GF-D8 (cell line): ENCODE measurements around the gene ACR.

Experiments used
- DNase-seq: peaks from one replicate; lab custom pipeline; 2025; lab: John Stamatoyannopoulos, UW

Gene ACR

GRCh38 chr22:50737728-50738648 lies at the start of gene ACR:
Gene ACR, plus strand, starts transcription at chr22:50738204. Its CDS starts 32 bp downstream, at chr22:50738236.
- no peak for DNase-seq

GRCh38 chr22:50688448-50688847 lies 49.6 kb upstream of the ACR start:
- DNase-seq = no peak

GRCh38 chr22:50691521-50691920 lies 46.5 kb upstream of the ACR start:
- peak; percentile 18 for DNase-seq

GRCh38 chr22:50693462-50693861 lies 44.5 kb upstream of the ACR start:
- DNase-seq = no peak

- DNase-seq = no peak
These were observed 43.9 kb upstream of the ACR start for GRCh38 chr22:50694099-50694605.

- DNase-seq = no peak
These were observed 43.1 kb upstream of the ACR start for GRCh38 chr22:50694766-50695420.

GRCh38 chr22:50695421-50696250 lies 42.4 kb upstream of the ACR start:
- DNase-seq = no peak

- DNase-seq = no peak
These were observed 41.7 kb upstream of the ACR start for GRCh38 chr22:50696251-50696798.

GRCh38 chr22:50696799-50697561 lies 41.0 kb upstream of the ACR start:
- no peak for DNase-seq

GRCh38 chr22:50697667-50698506 lies 40.1 kb upstream of the ACR start:
- no peak for DNase-seq

- DNase-seq = no peak
These were observed 39.5 kb upstream of the ACR start for GRCh38 chr22:50698546-50698945.

- no peak for DNase-seq
These were observed 38.8 kb upstream of the ACR start for GRCh38 chr22:50699001-50699755.

- no peak for DNase-seq
These were observed 38.1 kb upstream of the ACR start for GRCh38 chr22:50699756-50700386.

GRCh38 chr22:50700387-50701075 lies 37.5 kb upstream of the ACR start:
- DNase-seq = no peak

- DNase-seq = no peak
These were observed 37.0 kb upstream of the ACR start for GRCh38 chr22:50701076-50701419.

GRCh38 chr22:50701428-50702154 lies 36.4 kb upstream of the ACR start:
- no peak for DNase-seq

- no peak for DNase-seq
These were observed 35.7 kb upstream of the ACR start for GRCh38 chr22:50702261-50702671.
